AG09309 (cell line): ENCODE results near the gene TSGA10IP.

ENCODE experiments used
- DNase-seq: peaks from one replicate; pipeline ENCODE4 v3.0.0-alpha.2; 2010; ENCODE audit warnings: low read depth
- H3K4me3 ChIP-seq: 2 replicates; pipeline ENCODE4 v1.5.1; 2011; ENCODE audit warnings: mild to moderate bottlenecking, low read depth, low read length, moderate library complexity; ENCODE audit not compliant: control insufficient read depth
- CTCF ChIP-seq: IDR thresholded peaks from 2 replicates; pipeline ENCODE4 v1.5.1; 2011; ENCODE audit warnings: mild to moderate bottlenecking, low read depth, low read length, inconsistent platforms; ENCODE audit not compliant: insufficient read depth, control insufficient read depth; ENCODE audit errors: missing control alignments

TSGA10IP gene

DNA sequence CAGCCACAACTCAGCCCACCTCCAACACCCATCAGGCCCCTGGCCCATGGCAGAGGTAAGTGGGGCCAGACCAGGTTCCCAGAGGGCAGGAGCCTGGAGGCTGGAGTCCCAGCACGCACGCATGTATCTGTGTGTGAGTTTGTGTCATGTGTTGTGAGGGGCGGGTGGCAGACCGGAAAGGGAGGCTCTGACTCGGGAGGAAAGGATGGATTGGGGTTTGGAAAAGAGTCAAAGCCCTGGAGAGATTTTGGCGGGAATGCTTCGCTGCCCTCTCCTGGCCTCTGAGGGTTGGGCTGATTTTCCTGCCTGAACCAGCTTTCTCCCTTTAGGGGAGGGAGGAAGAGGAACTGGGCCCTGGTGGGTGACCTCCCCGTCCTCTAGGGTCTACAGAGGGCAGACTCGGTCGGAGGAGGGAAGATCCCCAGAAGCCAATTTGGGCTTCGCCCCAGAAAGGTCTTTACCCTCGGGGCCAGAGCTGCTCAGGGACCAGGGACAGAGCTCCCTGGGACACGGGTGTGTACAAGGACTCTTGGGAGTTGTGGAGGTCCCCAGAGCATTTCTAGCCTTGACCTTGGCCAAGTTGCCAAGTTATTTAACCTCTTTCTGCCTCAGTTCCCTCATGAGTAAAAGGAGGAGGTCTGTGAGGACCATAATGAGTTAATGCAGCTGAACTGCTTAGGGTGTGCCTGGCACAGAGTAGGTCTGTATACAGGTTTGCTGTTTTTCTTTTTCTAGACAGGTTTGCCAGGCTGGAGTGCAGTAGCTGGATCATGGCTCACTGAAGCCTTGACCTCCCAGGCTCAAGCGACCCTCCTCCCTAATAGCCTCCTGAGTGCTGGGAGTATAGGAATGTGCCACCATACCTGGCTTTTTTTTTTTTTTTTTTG is 33.4 kb upstream of the TSGA10IP start:
- TF ChIP-seq CTCF, result peak; percentile 45
- H3K4me3 ChIP-seq, result no peak overlapping the region; the same call in 1 of the 2 replicates
- no peak for DNase-seq

- no peak overlapping the region for H3K4me3 ChIP-seq
- TF ChIP-seq CTCF, result no peak
- DNase-seq, result no peak
These were observed 32.4 kb upstream of the TSGA10IP start for GRCh38 chr11:65912845-65913244.

DNA sequence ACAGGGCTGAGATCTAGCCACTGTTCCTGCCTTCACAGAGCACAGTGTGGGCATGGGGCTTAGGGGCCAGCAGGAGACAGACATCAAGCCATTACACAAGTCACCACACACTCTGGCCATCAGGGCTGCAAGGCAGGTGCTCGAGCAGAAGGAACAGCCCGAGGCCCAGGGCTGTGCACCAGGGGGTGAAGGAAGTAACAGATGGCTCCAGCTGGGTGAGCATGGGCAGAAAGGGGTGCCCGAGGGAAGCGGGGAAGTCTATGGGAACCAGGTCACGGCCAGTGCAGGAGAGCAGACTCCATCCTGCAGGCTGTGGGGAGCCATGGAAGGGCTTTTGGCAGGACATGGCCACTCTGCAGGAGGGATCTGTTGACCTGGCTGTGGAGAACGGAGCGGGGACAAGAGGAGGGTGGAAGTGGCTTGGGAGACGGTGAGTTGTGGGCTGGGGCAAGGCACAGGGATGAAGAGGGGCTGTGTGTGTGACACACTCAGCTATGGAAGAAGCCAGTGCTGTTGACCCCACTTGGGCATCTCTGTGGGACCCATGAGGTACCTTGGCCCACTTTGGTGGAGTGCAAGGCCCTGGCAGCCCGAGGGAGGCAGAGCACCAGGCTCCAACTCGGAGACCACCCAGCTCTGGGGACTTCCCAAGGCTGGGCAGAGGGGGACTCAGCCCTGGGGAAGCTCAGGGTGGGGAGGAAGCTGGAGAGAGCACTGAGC is 30.0 kb upstream of the TSGA10IP start:
- no peak for TF ChIP-seq CTCF
- H3K4me3 ChIP-seq, result no peak overlapping the region
- no peak for DNase-seq

DNA sequence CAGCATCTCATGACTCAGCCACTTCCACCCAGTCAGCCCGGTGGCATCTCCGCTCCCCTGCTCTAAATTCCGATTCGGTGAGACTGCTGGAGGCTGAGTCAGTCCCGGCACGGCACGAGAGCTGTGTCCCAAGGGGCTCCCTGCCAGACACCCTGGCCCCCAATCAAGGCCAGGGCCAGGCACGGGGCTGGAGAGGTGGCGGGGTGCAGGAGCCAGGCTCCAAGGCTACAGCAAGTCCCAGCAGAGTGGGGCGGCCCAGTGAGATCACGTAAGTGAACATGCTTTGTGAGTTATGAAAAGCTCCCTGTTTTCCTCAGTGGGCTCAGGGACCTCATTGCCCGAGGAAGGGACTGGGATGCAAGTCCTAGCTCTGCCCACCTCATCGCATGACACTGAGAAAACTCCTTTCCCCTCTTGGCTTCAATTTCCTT is 29.4 kb upstream of the TSGA10IP start:
- peak overlapping the region; percentile 13 for H3K4me3 ChIP-seq
- TF ChIP-seq CTCF, result no peak

GRCh38 chr11:65916391-65916790 is 28.9 kb upstream of the TSGA10IP start:
- peak overlapping the region; percentile 75 for H3K4me3 ChIP-seq
- TF ChIP-seq CTCF, result no peak
- DNase-seq, result no peak

More for the DNA sequence above, 29.4 kb upstream of the TSGA10IP start:
- DNase-seq, result peak; percentile 90

DNA sequence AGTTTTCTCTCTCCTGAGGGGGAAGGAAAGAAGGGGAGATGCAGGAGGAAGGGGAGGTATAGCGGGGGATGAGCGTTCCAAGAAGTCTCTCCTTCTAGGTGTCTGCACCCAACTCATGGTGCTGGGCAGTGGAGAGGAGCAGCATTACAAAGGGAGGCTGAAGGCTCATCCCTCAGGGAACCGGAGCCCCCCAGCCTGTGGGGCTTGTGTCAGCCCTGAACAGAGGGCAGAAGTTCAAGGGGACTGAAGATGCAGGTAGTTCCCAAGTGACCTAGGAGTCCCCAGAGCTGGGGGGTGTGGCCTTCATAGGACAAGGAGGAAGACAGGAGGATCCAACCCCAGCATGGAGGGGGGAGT is 28.2 kb upstream of the TSGA10IP start:
- DNase-seq, result no peak
- H3K4me3 ChIP-seq, result peak overlapping the region; percentile 75
- TF ChIP-seq CTCF, result no peak
